Measurements from ENCODE around the gene INTS15.

The INTS15 gene

GRCh38 chr7:6653071-6654003 lies 63.5 kb downstream of the INTS15 start:
- H2AK5ac ChIP-seq (ENCODE audit: low read depth, low read length) = no peak overlapping the region
- H3K27ac ChIP-seq (replicated peaks; ENCODE audit: low read length) = no peak overlapping the region
- H2BK15ac ChIP-seq (ENCODE audit: low read length) = no peak overlapping the region
- H3K14ac ChIP-seq (ENCODE audit: low read length) = no peak overlapping the region
- H2BK5ac ChIP-seq (ENCODE audit: low read length) = peak overlapping the region; percentile 13
- no peak overlapping the region for H3K4me2 ChIP-seq (ENCODE audit: insufficient read depth, low read length, poor library complexity, severe bottlenecking)
- H4K8ac ChIP-seq (ENCODE audit: low read depth, low read length) = no peak overlapping the region
- no peak overlapping the region for H4K91ac ChIP-seq (ENCODE audit: low read depth, low read length, poor library complexity)
- peaks cover 41 to 61% of the 10 kb centered on the region in 2 donors for H3K36me3 ChIP-seq (replicated peaks in 1 of 2; ENCODE audit: control insufficient read depth in 2 of 2, insufficient read depth in 2 of 2, low read length in 2 of 2)
- H3K4me1 ChIP-seq (ENCODE audit: control insufficient read depth in 2 of 2, insufficient read depth in 1 of 2, low read depth in 1 of 2, low read length in 2 of 2) = no peaks in the 10 kb centered on the region
- peaks cover 26 to 36% of the 10 kb centered on the region in 2 donors for H3K9me3 ChIP-seq (replicated peaks in 1 of 2; ENCODE audit: control insufficient read depth in 2 of 2, insufficient read depth in 1 of 2, low read depth in 1 of 2, low read length in 2 of 2)
- no CpG with 5 or more reads among the region's 146 CpGs for WGBS, 2 donors (ENCODE audit: extremely low coverage in 2 of 2, insufficient read length in 2 of 2, insufficient replicate concordance in 1 of 2)
- H2AFZ ChIP-seq (ENCODE audit: low read length) = no peak overlapping the region
- no peak overlapping the region for H3K4ac ChIP-seq (ENCODE audit: low read length)
- H2BK12ac ChIP-seq (ENCODE audit: low read length) = no peak overlapping the region
- no peak overlapping the region for H3K18ac ChIP-seq (ENCODE audit: low read length)
- H3K79me1 ChIP-seq (ENCODE audit: low read depth, low read length) = peaks cover 11% of the 10 kb centered on the region
- no peak overlapping the region for H3K4me3 ChIP-seq (ENCODE audit: low read length in 2 of 2)
- no peak overlapping the region for H3K9ac ChIP-seq (ENCODE audit: low read depth, low read length, poor library complexity)
- no peak overlapping the region for H2BK120ac ChIP-seq (ENCODE audit: low read depth, low read length)
- no peak overlapping the region for H3K23ac ChIP-seq (ENCODE audit: low read depth, low read length, poor library complexity)
- no peak for DNase-seq (ENCODE audit: low spot score)
- no peaks in the 10 kb centered on the region for H3K27me3 ChIP-seq (ENCODE audit: control insufficient read depth in 3 of 3, insufficient read depth in 3 of 3, low read depth in 1 of 3, low read length in 3 of 3)

GRCh38 chr7:6654113-6654841 lies 64.5 kb downstream of the INTS15 start:
- no peak overlapping the region for H2AK5ac ChIP-seq (ENCODE audit: low read depth, low read length)
- H3K4me2 ChIP-seq (ENCODE audit: insufficient read depth, low read length, poor library complexity, severe bottlenecking) = no peak overlapping the region
- H3K27me3 ChIP-seq (ENCODE audit: control insufficient read depth in 3 of 3, insufficient read depth in 3 of 3, low read depth in 1 of 3, low read length in 3 of 3) = no peaks in the 10 kb centered on the region
- WGBS, 2 donors (ENCODE audit: extremely low coverage in 2 of 2, insufficient read length in 2 of 2, insufficient replicate concordance in 1 of 2) = no CpG with 5 or more reads among the region's 94 CpGs
- no peak overlapping the region for H4K91ac ChIP-seq (ENCODE audit: low read depth, low read length, poor library complexity)
- H2BK12ac ChIP-seq (ENCODE audit: low read length) = peak overlapping the region; percentile 58
- no peak overlapping the region for H3K23ac ChIP-seq (ENCODE audit: low read depth, low read length, poor library complexity)
- peak overlapping the region; percentile 13 for H2BK5ac ChIP-seq (ENCODE audit: low read length)
- H3K9ac ChIP-seq (ENCODE audit: low read depth, low read length, poor library complexity) = no peak overlapping the region
- no peak overlapping the region for H4K8ac ChIP-seq (ENCODE audit: low read depth, low read length)
- H3K4me1 ChIP-seq (ENCODE audit: control insufficient read depth in 2 of 2, insufficient read depth in 1 of 2, low read depth in 1 of 2, low read length in 2 of 2) = peaks cover 2 to 7% of the 10 kb centered on the region in 2 donors
- no peak overlapping the region for H3K27ac ChIP-seq (replicated peaks; ENCODE audit: low read length)
- no peak overlapping the region for H3K18ac ChIP-seq (ENCODE audit: low read length)
- no peak overlapping the region for H2AFZ ChIP-seq (ENCODE audit: low read length)
- no peak overlapping the region for H3K4ac ChIP-seq (ENCODE audit: low read length)
- H3K9me3 ChIP-seq (replicated peaks in 1 of 2; ENCODE audit: control insufficient read depth in 2 of 2, insufficient read depth in 1 of 2, low read depth in 1 of 2, low read length in 2 of 2) = peaks cover 26 to 36% of the 10 kb centered on the region in 2 donors
- H2BK15ac ChIP-seq (ENCODE audit: low read length) = no peak overlapping the region
- no peak overlapping the region for H3K4me3 ChIP-seq (ENCODE audit: low read length in 2 of 2)
- H3K79me1 ChIP-seq (ENCODE audit: low read depth, low read length) = peaks cover 8% of the 10 kb centered on the region
- no peak for DNase-seq (ENCODE audit: low spot score)
- H2BK120ac ChIP-seq (ENCODE audit: low read depth, low read length) = no peak overlapping the region
- no peak overlapping the region for H3K14ac ChIP-seq (ENCODE audit: low read length)
- H3K36me3 ChIP-seq (replicated peaks in 1 of 2; ENCODE audit: control insufficient read depth in 2 of 2, insufficient read depth in 2 of 2, low read length in 2 of 2) = peaks cover 38 to 51% of the 10 kb centered on the region in 2 donors

- no peak overlapping the region for H3K4me3 ChIP-seq (ENCODE audit: low read length in 2 of 2)
- H2BK120ac ChIP-seq (ENCODE audit: low read depth, low read length) = no peak overlapping the region
- H3K9ac ChIP-seq (ENCODE audit: low read depth, low read length, poor library complexity) = no peak overlapping the region
- H3K9me3 ChIP-seq (replicated peaks in 1 of 2; ENCODE audit: control insufficient read depth in 2 of 2, insufficient read depth in 1 of 2, low read depth in 1 of 2, low read length in 2 of 2) = peaks cover 26 to 32% of the 10 kb centered on the region in 2 donors
- H3K4me1 ChIP-seq (ENCODE audit: control insufficient read depth in 2 of 2, insufficient read depth in 1 of 2, low read depth in 1 of 2, low read length in 2 of 2) = peaks cover 6 to 10% of the 10 kb centered on the region in 2 donors
- no peak for DNase-seq (ENCODE audit: low spot score)
- WGBS, 2 donors (ENCODE audit: extremely low coverage in 2 of 2, insufficient read length in 2 of 2, insufficient replicate concordance in 1 of 2) = no CpG with 5 or more reads among the region's 48 CpGs
- H4K8ac ChIP-seq (ENCODE audit: low read depth, low read length) = no peak overlapping the region
- no peaks in the 10 kb centered on the region for H3K27me3 ChIP-seq (ENCODE audit: control insufficient read depth in 3 of 3, insufficient read depth in 3 of 3, low read depth in 1 of 3, low read length in 3 of 3)
- peaks cover 38 to 44% of the 10 kb centered on the region in 2 donors for H3K36me3 ChIP-seq (replicated peaks in 1 of 2; ENCODE audit: control insufficient read depth in 2 of 2, insufficient read depth in 2 of 2, low read length in 2 of 2)
- no peak overlapping the region for H2AFZ ChIP-seq (ENCODE audit: low read length)
- H3K23ac ChIP-seq (ENCODE audit: low read depth, low read length, poor library complexity) = no peak overlapping the region
- H2BK12ac ChIP-seq (ENCODE audit: low read length) = no peak overlapping the region
- no peak overlapping the region for H3K4me2 ChIP-seq (ENCODE audit: insufficient read depth, low read length, poor library complexity, severe bottlenecking)
- no peak overlapping the region for H2BK15ac ChIP-seq (ENCODE audit: low read length)
- H3K4ac ChIP-seq (ENCODE audit: low read length) = no peak overlapping the region
- H2AK5ac ChIP-seq (ENCODE audit: low read depth, low read length) = no peak overlapping the region
- no peak overlapping the region for H2BK5ac ChIP-seq (ENCODE audit: low read length)
- peaks cover 6% of the 10 kb centered on the region for H3K79me1 ChIP-seq (ENCODE audit: low read depth, low read length)
- no peak overlapping the region for H3K18ac ChIP-seq (ENCODE audit: low read length)
- H4K91ac ChIP-seq (ENCODE audit: low read depth, low read length, poor library complexity) = no peak overlapping the region
- no peak overlapping the region for H3K27ac ChIP-seq (replicated peaks; ENCODE audit: low read length)
- no peak overlapping the region for H3K14ac ChIP-seq (ENCODE audit: low read length)
Measured at GRCh38 chr7:6654842-6655610, 65.2 kb downstream of the INTS15 start.
